GM12878 (cell line): ENCODE data around the gene ENOX1.

Experiments used
- CEBPB ChIP-seq, 2 experiments: fragments of 150-350 bp in 1 of 2; IDR thresholded peaks; 2 replicates each; pipeline ENCODE4 v1.6.1; 2012 to 2014; ENCODE audit warnings: low read depth in 2 of 2, low read length in 2 of 2, borderline replicate concordance in 1 of 2, inconsistent platforms in 1 of 2
- CREB1 ChIP-seq: IDR thresholded peaks from 2 replicates; pipeline ENCODE4 v1.6.1; 2012; ENCODE audit warnings: low read depth, mild to moderate bottlenecking, inconsistent platforms
- GABPA ChIP-seq: IDR thresholded peaks from 2 replicates; pipeline ENCODE4 v1.6.1; 2014; ENCODE audit warnings: antibody characterized with exemption, low read depth, mild to moderate bottlenecking, inconsistent platforms
- POLR2A ChIP-seq: IDR thresholded peaks from 2 replicates; pipeline ENCODE4 v1.6.1; 2011; ENCODE audit warnings: low read depth, mild to moderate bottlenecking, low read length
- RCOR1 ChIP-seq: conservative IDR thresholded peaks from 2 replicates; pipeline ENCODE4 v1.6.1; 2012; ENCODE audit warnings: low read depth, low read length, improper control_type of control experiment
- SMC3 ChIP-seq: IDR thresholded peaks from 2 replicates; pipeline ENCODE4 v1.6.1; 2011; ENCODE audit warnings: low read length, improper control_type of control experiment, borderline replicate concordance
- TAF1 ChIP-seq: IDR thresholded peaks from 2 replicates; pipeline ENCODE4 v1.6.1; 2011; ENCODE audit warnings: mild to moderate bottlenecking, low read depth, low read length, borderline replicate concordance
- TCF7 ChIP-seq: IDR thresholded peaks from 2 replicates; pipeline ENCODE4 v1.6.1; 2014; ENCODE audit warnings: antibody characterized with exemption, borderline replicate concordance
- TF ChIP-seq, protein P1 (sequence below): fragments of 450-650 bp; IDR thresholded peaks from 2 replicates; pipeline ENCODE4 v1.6.1; 2016; ENCODE audit warnings: mild to moderate bottlenecking, moderate library complexity, borderline replicate concordance
- TF ChIP-seq, protein P2 (sequence below): IDR thresholded peaks from 2 replicates; pipeline ENCODE4 v1.6.1; 2012; ENCODE audit warnings: low read length, inconsistent platforms
- TF ChIP-seq, protein P3 (sequence below), 3 experiments: IDR thresholded peaks in 2 of 3; conservative IDR thresholded peaks in 1 of 3; 2 replicates each; pipeline ENCODE4 v1.5.1; 2011; ENCODE audit warnings: low read depth in 3 of 3, low read length in 3 of 3, mild to moderate bottlenecking in 3 of 3, control low read depth in 2 of 3, moderate library complexity in 2 of 3, inconsistent platforms in 1 of 3, mixed read lengths in 1 of 3; ENCODE audit not compliant: control insufficient read depth in 2 of 3, insufficient read depth in 1 of 3; ENCODE audit errors: extremely low read depth in 1 of 3
- TF ChIP-seq, protein P4 (sequence below): IDR thresholded peaks from 2 replicates; pipeline ENCODE4 v1.6.1; 2011; ENCODE audit warnings: borderline replicate concordance, low read depth, mild to moderate bottlenecking, moderate library complexity, low read length; ENCODE audit not compliant: insufficient read depth, poor library complexity, severe bottlenecking
- TF ChIP-seq, protein P5 (sequence below): IDR thresholded peaks from 2 replicates; pipeline ENCODE4 v1.6.1; 2011; ENCODE audit warnings: low read depth, low read length, improper control_type of control experiment, borderline replicate concordance
- TF ChIP-seq, protein P6 (sequence below): fragments of 450-650 bp; IDR thresholded peaks from 2 replicates; pipeline ENCODE4 v1.6.1; 2017; ENCODE audit warnings: mild to moderate bottlenecking

DNA sequence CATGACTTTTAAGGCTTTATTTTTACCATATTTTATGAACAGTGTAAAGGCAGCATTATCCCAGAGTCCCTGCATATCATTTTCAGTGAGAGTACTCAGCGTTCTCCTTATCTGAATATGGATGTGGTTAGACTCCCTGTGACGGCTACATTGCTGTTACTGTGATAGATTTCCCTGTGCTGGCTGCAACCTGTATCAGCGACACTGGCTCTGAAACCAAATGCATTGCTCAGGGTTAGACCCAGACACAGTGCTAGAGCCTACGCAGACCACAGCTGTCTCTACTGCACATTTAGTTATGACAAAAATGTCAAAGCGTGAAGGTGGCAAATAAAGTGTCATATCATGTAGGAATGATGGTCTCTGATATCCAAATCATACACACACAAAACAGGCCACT is 138.0 kb downstream of the ENOX1 start:
- TF ChIP-seq, protein P1, sequence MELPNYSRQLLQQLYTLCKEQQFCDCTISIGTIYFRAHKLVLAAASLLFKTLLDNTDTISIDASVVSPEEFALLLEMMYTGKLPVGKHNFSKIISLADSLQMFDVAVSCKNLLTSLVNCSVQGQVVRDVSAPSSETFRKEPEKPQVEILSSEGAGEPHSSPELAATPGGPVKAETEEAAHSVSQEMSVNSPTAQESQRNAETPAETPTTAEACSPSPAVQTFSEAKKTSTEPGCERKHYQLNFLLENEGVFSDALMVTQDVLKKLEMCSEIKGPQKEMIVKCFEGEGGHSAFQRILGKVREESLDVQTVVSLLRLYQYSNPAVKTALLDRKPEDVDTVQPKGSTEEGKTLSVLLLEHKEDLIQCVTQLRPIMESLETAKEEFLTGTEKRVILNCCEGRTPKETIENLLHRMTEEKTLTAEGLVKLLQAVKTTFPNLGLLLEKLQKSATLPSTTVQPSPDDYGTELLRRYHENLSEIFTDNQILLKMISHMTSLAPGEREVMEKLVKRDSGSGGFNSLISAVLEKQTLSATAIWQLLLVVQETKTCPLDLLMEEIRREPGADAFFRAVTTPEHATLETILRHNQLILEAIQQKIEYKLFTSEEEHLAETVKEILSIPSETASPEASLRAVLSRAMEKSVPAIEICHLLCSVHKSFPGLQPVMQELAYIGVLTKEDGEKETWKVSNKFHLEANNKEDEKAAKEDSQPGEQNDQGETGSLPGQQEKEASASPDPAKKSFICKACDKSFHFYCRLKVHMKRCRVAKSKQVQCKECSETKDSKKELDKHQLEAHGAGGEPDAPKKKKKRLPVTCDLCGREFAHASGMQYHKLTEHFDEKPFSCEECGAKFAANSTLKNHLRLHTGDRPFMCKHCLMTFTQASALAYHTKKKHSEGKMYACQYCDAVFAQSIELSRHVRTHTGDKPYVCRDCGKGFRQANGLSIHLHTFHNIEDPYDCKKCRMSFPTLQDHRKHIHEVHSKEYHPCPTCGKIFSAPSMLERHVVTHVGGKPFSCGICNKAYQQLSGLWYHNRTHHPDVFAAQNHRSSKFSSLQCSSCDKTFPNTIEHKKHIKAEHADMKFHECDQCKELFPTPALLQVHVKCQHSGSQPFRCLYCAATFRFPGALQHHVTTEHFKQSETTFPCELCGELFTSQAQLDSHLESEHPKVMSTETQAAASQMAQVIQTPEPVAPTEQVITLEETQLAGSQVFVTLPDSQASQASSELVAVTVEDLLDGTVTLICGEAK: no peak
- TF ChIP-seq TAF1: no peak
- TF ChIP-seq, protein P2, sequence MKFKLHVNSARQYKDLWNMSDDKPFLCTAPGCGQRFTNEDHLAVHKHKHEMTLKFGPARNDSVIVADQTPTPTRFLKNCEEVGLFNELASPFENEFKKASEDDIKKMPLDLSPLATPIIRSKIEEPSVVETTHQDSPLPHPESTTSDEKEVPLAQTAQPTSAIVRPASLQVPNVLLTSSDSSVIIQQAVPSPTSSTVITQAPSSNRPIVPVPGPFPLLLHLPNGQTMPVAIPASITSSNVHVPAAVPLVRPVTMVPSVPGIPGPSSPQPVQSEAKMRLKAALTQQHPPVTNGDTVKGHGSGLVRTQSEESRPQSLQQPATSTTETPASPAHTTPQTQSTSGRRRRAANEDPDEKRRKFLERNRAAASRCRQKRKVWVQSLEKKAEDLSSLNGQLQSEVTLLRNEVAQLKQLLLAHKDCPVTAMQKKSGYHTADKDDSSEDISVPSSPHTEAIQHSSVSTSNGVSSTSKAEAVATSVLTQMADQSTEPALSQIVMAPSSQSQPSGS: no peak
- TF ChIP-seq, protein P3, sequence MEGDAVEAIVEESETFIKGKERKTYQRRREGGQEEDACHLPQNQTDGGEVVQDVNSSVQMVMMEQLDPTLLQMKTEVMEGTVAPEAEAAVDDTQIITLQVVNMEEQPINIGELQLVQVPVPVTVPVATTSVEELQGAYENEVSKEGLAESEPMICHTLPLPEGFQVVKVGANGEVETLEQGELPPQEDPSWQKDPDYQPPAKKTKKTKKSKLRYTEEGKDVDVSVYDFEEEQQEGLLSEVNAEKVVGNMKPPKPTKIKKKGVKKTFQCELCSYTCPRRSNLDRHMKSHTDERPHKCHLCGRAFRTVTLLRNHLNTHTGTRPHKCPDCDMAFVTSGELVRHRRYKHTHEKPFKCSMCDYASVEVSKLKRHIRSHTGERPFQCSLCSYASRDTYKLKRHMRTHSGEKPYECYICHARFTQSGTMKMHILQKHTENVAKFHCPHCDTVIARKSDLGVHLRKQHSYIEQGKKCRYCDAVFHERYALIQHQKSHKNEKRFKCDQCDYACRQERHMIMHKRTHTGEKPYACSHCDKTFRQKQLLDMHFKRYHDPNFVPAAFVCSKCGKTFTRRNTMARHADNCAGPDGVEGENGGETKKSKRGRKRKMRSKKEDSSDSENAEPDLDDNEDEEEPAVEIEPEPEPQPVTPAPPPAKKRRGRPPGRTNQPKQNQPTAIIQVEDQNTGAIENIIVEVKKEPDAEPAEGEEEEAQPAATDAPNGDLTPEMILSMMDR (IDR thresholded peaks at IDR 0.05 in 2 of 3, conservative IDR thresholded peaks at IDR 0.05 in 1 of 3; ENCODE audit: control insufficient read depth in 2 of 3, extremely low read depth in 1 of 3, insufficient read depth in 1 of 3, low read depth in 3 of 3, low read length in 3 of 3): no peak
- TF ChIP-seq TCF7: no peak
- no peak for TF ChIP-seq SMC3
- TF ChIP-seq, protein P4, sequence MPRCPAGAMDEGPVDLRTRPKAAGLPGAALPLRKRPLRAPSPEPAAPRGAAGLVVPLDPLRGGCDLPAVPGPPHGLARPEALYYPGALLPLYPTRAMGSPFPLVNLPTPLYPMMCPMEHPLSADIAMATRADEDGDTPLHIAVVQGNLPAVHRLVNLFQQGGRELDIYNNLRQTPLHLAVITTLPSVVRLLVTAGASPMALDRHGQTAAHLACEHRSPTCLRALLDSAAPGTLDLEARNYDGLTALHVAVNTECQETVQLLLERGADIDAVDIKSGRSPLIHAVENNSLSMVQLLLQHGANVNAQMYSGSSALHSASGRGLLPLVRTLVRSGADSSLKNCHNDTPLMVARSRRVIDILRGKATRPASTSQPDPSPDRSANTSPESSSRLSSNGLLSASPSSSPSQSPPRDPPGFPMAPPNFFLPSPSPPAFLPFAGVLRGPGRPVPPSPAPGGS: no peak
- TF ChIP-seq, protein P5, sequence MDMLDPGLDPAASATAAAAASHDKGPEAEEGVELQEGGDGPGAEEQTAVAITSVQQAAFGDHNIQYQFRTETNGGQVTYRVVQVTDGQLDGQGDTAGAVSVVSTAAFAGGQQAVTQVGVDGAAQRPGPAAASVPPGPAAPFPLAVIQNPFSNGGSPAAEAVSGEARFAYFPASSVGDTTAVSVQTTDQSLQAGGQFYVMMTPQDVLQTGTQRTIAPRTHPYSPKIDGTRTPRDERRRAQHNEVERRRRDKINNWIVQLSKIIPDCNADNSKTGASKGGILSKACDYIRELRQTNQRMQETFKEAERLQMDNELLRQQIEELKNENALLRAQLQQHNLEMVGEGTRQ: no peak
- no peak for TF ChIP-seq RCOR1
- TF ChIP-seq CREB1: no peak
- TF ChIP-seq, protein P6, sequence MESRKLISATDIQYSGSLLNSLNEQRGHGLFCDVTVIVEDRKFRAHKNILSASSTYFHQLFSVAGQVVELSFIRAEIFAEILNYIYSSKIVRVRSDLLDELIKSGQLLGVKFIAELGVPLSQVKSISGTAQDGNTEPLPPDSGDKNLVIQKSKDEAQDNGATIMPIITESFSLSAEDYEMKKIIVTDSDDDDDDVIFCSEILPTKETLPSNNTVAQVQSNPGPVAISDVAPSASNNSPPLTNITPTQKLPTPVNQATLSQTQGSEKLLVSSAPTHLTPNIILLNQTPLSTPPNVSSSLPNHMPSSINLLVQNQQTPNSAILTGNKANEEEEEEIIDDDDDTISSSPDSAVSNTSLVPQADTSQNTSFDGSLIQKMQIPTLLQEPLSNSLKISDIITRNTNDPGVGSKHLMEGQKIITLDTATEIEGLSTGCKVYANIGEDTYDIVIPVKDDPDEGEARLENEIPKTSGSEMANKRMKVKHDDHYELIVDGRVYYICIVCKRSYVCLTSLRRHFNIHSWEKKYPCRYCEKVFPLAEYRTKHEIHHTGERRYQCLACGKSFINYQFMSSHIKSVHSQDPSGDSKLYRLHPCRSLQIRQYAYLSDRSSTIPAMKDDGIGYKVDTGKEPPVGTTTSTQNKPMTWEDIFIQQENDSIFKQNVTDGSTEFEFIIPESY: no peak
- no peak for TF ChIP-seq POLR2A
- no peak for TF ChIP-seq CEBPB (IDR thresholded peaks at IDR 0.05; ENCODE audit: borderline replicate concordance in 1 of 2, low read depth in 2 of 2, low read length in 2 of 2)
- no peak for TF ChIP-seq GABPA
